HG02973 (cell line): Measurements from ENCODE around the gene CPLX1.
"Not testable (repeated sequence)": the region's sequence is repeated elsewhere in the genome, so short reads cannot be mapped to it uniquely, and the experiment has no call there.

Source experiments
- ATAC-seq: cut with Tn5 transposase; IDR thresholded peaks from one replicate; pipeline ENCODE4 v1.9.1; 2021; ENCODE audit warnings: moderate library complexity; ENCODE audit not compliant: unreplicated experiment

CPLX1 gene

DNA sequence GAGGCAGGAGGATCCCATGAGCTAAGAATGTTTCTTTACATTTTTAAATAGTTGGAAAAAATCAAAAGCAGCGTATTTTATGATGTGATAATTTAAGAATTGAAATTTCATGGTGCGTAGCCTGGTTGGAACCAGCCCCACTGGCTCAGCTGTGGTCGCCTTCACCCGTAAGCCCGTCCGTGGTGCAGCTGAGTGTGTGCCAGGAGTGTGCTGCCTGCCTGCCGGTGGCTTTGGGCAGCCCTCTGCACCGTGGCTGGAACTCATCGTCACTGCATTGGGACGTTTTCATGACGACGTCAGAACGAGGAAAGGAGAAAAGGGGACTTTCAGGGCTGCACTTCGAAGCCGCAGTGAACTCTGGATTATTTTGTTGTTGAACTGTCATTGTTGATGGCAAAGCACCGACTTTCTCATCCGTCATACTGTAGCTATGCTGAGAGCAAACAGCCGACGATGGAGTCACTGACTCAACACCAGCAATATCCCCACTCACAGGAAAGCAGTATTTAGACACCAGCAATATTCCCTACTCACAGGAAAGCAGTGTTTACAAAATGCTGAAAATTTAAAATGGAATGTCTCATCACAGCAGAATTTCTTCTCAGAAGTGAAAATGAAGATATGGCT lies 85.2 kb downstream of the CPLX1 start:
- no peak for ATAC-seq

DNA sequence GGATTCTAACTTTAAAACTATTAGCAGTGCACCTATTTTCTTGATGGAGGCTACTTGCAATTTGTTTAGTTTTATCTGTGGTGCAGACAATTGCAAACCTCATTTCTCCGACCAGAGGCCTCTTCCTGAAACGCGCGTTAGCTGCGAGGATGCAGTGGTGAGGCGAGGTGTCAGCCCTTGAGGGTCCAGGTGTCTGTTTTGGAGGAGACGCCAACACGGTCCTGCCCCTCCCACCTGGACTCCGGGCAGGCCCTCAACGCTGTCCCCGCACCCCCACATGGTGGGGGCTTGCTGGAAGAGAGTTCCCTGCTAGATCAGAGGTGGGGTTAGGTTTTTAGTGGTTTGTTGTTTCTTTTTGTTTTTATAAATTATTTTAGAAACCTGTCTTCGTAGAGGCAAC lies 85.9 kb downstream of the CPLX1 start:
- no peak for ATAC-seq

DNA sequence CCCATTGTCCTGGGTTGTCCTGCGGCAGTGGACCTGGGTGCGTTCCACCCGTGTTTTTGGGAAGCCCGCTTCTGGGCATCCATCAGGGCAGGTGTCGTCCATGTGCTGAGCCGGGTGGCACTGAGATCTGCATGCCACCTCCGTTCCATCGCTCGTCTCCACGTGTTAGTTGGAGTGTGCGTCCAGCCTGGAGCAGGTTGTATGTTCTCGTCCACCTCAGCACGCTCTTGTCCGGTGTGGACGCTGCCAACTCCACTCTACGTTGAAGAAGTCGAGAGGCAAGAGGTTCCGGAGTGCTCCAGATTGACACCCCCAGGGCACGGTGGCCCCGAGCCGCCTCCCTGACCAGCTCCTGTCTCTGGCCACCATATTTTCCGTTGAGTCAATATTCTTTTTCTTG lies 86.4 kb downstream of the CPLX1 start:
- ATAC-seq, result no peak

DNA sequence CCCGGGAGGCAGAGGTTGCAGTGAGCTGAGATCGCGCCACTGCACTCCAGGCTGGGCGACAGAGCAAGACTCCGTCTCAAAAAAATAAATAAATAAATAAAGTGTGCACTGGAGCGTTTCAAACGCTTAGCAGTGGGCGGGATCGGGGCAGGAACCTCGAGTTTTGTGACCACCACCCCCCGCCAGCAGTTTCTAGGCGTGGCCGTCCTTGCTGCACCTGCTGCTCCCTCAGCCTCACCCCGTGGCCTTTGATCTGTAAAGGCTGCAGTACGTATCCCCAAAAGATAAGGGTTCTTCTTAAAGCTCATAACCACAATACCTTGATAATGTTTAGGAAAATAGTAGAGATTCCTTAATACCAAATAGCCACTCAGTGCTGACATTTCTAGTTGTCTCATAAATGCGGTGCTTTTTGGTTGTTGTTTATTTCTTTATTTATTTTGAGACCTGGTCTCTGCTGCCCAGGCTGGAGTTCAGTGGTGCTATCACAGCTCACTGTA lies 87.1 kb downstream of the CPLX1 start:
- ATAC-seq, result no peak

DNA sequence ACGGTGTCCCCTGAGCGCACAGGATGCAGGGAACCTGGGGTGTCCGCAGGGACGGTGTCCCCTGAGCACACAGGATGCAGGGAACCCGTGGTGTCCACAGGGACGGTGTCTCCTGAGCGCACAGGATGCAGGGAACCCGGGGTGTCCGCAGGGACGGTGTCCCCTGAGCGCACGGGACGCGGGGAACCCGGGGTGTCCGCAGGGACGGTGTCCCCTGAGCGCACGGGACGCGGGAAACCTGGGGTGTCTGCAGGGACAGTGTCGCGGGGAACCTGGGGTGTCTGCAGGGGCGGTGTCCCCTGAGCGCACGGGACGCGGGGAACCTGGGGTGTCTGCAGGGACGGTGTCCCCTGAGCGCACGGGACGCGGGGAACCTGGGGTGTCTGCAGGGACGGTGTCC lies 89.4 kb downstream of the CPLX1 start:
- not testable (repeated sequence) for ATAC-seq

DNA sequence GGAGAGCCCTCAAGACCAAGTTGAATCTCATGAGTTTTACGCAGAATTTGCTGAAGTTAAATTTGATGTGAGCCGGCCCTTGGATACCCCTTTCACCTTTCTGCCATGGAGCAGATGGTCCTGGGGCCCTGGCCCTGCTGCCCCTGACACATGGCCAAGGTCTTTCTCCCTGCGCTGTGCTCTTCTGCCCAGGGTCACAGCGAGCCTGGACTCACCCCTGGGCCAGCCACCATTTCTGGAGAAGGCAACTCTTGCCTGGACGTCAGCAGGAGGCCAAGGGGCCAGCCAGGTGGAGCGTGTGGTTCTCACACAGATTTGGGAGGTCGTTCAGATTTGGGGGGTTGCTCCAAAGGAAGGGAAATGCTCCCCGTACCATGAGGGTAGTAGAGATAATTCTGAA lies 90.3 kb downstream of the CPLX1 start:
- ATAC-seq, result no peak
